Left forelimb (tissue), 1 donor: ENCODE data around the gene HOXD9.

Experiments used
- DNase-seq: peaks from one replicate; pipeline ENCODE4 v3.0.0-alpha.2; 2018; ENCODE audit warnings: low spot score

The HOXD9 gene

DNA sequence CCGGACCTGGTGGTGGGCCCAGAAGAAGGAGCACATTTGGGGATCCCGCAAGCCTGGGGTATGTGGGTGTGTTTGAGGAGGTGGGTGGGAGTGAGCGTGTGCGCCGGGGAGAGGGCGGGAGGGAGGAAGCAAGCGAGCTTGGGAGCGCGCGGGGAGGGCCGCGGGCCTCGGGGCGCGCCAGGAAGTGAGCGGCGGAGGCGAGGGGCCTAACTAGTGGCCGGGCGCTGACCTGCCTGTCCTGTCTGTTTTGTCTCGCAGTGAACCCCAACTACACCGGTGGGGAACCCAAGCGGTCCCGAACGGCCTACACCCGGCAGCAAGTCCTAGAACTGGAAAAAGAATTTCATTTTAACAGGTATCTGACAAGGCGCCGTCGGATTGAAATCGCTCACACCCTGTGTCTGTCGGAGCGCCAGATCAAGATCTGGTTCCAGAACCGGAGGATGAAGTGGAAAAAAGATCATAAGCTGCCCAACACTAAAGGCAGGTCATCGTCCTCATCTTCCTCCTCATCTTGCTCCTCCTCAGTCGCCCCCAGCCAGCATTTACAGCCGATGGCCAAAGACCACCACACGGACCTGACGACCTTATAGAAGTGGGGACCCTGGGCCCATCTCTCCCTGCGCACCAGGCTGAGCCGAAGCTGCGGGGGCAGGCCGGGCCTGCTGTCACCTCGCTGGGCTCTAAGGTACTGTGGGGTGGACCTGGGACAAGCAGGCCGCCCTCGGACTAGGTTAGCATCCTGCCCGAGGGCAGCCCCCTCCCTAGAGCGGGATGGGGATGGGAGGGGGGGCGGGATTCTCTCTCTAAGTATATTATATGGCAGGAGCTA is 30.0 kb downstream of the HOXD9 start:
- DNase-seq, result no peak

DNA sequence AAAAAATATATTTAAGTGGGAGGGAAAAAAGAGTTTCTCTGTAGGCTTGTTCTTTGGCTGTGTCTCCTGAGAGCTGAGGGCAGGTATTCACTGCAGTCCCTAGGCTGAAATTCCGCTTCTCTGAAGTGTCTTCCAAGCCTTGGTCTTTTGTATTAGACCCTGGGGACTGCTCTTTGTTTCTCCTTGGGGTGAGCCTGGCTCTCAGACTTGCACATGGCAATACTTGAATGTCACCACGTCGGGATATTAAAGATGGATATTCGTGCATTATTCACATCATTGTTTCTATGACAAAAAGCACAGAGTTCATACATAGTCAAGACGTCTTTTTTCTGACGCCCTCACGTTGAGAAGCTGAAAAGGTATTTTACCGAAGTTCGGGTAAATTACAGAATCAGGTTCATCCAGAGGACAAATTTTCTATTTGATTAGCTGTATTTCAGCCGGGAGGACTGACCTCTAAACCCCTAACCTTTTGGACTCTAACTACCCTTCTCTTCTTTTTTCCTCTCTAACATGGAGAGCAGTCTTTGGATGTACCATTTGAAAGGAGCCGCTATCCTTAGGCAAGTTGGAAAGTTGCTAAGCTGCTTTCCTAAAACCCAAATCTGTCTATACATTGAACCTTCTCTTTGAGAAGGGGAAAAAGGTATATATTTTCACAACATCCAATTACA is 32.2 kb downstream of the HOXD9 start:
- DNase-seq, result no peak

DNA sequence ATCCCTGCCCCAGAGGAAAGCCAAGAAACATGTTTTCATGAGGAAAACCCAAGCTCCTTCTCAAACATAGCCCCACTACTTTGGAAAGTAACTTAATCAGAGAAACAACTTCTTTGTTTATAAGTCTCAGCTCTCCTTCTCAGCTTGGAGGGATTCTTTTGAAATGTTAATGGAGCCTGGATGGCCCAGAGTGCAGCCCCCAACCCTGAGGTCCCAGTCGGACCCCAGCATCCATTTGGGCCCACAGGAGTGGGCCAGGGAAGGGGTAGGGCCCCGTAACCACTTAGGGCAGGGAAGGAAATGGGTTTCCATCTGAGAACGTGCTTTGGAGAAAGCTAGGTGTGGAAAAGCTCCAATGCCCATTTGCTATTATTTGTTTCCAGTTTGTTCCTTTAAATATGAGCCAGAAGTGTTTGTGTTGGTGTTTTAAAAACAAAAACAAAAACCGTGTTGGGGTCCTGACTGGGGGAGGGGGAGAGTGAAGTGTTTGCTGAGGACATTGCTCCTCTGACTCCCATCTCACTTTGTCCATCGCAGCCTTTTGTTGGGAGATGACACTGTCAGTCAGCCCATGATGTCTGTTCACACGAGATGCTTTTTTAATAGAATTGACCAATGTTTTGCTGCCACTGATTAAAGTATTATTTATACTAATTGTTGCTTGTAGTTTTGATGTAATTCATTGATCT is 33.0 kb downstream of the HOXD9 start:
- DNase-seq, result no peak

DNA sequence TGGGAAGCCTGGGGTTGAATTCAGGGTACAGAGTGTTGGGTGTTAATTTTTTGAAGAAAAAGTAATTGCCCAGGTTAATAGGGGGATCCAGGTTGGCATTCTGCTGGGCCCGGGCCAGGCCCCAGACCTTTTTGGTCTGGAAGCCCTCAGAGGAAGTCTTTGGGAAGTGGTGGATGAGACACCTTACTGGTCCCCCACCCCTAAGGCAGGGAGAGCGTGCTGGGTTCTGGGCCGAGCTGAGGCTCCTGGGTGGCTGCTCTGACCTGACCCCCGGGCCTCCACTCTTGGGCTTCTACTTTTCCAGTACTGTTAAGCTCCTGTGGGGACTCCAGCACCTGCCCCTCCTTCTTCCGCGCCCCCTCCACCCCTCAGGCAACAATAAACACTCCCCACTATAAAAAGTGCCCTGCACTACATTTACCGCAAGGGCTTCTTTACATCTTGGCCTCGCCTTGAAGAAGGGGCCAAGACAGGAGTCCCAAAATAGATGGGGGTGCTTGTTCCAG is 33.8 kb downstream of the HOXD9 start:
- no peak for DNase-seq

DNA sequence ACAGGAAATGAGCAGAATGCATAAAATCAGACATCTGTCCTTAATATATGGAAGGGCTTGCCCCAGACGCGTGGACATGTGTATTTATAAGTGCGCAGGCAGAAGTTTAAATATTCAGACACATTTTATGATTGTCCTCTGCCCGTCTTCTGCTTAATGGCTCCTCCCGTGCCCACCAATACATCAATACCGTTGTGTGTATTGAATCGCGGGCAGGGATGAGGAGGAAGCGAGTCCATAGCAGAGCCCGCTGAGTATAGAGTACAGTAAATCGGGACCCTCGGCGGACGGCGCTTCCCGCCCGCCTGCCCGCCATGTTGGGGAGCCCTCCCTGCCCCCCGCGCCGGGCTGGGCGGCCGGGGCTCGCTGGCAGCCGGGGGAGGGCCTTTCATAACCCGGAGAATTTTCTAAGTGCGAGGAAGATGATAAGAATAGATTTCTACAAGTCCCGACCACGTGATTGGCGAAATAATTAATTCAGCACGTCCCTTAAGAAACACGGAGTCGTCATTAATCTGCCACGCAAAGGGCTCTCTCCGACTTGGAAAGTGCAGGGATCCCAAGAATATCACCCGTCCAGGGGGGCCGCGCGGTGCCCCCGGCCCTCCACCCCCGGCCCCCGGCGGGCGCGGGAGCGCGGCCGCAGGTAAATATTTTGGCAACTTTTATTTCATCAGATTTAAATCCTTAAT is 34.4 kb downstream of the HOXD9 start, which contains the start of gene HOXD3:
TSS of gene HOXD3 (plus strand) at position 501 of the 692 bp plus-strand sequence. CDS start 11,808 bp downstream, outside the sequence.
- DNase-seq, result no peak

DNA sequence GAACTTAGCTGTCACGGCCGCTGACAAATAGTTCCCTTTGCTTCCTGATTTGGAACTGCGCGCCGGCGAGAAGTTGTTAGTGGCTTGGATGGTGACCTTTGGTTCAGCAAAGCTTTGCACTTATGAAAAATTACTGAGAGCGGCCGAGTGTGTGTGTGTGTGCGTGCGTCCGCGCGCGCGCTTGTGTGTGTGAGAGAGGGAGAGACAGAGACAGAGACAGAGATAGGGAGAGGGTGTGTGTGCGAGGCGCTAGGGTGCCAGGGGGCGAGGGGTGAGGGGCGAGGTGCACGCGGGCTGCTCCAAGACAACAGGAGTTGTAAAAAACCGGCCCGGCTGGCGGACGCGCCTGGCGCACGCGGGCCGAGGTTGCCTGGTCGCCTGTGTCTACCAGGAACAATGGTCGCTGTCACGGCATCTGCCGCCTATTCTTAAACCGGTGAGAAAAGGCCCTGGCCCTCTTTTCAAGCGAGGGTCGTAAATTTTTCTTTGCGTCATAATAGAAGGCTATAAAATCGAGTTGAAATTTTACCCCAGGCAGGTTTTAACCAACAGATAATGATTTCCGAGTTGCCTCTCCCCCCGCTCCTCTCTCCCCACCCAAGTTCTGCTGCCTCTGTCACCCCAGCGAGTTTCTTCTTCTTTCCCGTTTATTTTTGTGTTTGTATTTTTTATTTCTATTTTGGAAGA is 35.1 kb downstream of the HOXD9 start:
- DNase-seq, result no peak

DNA sequence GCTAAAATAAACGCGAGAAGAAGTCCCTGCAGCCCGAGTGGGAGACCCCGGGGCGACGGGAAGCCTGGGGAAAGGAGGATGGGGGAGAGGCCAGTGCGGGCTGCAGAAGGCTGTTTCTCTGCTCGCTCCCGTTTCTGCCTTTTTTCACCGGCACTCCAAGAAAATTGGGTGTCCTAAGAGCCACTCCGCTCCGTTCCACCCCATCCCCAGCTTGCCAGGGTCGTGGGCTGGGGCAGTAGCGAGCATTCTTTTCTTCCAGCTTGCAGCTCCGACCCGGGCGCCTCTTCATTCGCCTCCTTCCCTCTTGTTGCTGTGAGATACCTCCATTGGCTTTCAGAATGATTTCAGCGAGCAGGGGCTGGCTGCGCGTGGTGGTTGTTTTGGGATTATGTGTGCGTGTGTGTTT is 35.7 kb downstream of the HOXD9 start:
- no peak for DNase-seq

DNA sequence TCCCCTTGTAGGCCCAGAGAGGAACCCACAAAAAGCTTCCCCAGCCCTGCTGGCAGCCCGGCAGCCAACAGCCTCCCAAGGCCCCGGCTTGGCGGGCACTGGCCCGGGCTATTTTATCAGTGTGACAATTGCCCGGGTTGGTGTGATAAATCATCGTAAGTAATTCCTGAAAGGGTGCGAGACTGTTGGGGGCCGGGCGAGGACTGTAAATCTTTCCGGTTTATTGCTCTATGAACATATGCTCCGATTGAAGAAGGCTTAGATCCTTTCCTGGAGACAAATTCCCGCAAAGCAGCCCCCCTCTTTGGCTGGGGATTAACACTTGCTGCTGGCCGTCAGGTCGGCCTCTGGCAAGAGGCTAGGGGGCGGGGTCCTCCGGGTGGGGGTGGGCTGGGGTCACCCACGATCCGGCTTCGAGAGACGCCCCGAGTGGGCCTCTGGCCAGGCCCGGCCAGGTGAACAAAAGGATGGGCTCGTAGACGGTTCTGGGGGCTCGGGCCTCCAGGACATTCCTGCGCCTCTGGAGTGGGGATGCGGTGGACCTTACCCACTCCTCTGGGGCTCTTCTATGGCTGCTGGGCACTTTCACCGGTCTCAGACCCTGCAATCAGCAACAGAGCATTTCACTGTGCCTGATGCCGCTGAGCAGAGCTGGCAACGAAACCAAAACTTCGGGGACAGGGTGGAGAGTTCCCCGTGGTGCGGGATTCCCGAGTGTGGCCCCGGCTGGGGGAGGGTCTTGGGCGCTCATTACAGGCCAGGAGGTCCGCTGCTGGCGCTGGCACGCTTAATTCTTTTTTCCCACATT is 36.5 kb downstream of the HOXD9 start:
- no peak for DNase-seq

DNA sequence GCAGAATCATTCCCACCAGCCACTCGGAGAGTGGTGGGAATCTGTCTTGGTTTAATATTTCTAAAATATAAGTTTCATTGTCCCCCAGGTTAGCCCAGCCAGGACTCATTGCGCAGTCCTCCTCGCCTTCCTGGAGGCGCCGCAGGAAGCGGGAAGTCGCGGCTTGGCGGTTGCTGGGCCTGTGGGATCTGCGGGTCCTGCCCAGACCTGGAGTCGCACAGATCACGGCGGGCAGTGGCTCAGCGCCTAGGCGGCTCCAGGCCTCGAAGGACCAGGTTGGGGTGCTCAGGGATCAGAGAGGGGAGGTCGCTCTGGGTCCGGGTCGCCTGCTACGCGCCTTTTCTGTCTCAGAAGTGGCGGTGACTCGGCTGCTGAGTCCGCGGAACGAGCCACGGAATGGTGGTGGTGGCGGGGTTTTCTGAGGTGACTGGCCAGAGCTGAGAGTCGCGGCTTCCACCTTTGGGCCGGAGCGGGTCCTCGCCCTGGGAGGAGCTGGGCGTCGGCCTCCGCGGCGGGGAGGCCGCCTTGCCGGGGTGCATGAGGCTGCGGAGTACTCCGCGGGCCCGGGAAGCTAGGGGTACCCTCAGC is 37.2 kb downstream of the HOXD9 start:
- DNase-seq, result peak; percentile 68

DNA sequence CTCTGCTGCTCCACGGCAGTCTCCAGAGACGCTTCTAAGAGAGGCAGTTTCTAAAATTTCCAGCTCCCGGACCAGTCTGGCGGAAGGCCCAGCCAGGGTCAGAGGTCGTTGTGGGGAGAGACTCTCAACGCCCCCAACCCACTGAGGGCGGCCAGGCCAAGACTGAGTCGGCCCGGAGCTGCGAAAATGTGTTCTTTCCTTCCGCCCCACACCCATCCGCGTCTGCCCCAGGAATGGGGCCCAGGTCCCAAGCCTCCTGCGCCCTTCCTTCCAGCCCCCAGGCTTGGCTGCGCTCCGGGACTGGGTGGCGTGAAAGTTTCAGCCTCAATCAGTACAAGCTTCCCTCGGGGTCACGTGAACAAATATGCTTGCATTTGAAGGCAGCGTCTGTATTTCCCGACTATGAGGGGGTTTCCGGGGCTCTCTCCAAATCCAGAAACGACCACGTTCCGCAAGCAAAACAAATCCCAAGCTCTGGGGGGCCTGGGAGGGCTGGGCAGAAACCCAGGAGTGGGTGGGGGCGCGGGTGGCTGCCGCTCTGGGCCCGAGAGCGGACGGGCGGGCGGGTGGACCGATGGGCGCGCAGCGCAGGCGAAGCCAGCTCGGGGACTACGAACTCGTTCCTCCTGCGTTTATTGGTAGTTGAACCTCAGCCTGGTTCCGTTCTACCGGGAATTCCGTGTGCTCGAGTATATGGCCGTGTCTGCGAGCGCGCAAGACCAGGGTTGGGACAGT is 37.9 kb downstream of the HOXD9 start:
- no peak for DNase-seq

DNA sequence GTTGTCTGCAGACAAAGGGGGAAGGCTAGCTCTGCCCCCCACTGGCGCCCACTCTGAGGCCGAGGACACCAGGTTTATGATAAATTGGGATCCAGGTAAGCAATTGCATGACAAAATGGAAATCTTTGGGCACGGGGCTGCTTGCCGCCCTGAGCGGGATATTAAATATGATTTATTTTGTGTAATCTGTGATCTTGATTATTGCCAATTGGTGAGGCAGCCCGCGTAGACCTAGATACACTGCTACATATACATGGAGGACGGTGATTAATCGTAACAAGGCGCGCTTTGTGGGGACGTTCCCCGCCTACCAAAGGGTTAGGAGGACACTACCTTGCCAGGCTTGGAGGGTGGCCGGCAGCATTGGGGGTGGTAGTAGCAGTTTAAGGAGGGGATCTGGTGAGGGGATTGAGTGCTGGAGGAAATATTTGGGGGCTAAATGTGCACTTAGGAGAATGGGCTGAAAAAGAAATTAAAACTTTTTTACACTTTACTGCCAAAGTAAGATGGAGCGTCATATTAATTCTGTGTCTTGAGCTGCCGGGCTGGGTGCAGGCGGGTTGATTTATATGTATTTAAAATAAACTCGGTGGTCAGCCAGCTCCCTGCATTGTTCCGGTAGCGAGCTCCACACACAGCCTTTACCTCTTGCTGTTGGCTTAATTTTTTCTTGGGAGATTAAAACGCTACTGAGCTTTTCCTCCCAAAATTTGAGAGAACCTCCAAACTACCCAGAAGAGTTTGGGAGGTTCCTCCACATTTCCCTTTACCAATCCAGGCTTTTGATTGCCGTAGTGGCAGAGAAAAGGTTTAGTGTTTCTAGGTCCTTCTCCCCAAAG is 38.7 kb downstream of the HOXD9 start:
- no peak for DNase-seq

DNA sequence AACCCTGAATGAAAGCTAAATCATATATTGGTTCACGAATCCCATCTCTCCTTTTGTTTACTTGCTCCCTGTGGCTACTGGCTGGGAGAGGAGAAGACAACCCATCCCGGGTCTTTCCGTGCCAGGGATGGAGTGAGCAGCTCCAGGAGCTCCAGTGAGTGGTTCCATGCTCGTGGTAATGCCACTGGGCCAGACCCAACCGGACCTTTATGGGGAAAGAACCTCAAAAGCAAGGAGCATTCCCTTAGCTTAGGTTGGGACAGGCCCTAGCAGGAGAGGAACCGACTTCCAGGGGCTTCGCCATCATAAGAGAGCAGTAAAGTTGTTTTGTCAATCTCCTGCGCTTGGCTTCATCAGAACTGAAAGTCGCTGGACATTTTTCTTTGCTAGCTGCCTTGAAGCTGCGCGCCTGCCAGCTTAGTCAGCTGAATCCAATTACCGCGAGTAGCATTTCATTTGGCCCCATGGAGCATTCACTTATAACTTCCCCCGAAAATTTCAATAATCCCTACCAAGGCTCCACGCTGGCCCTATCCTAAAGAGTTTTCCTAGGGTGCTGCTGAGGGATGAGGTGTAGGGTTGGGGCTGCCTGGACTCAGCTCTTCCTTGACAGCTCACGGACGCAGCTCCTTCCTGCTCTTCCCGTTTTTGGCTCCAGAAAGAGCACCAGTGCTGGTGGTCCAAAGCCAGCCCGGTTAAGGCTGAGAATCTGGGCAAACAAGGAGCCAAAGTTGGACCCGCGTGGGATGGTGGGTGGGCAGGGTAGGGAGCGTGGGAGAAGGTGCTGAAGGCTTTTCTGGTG is 39.5 kb downstream of the HOXD9 start:
- DNase-seq, result no peak

DNA sequence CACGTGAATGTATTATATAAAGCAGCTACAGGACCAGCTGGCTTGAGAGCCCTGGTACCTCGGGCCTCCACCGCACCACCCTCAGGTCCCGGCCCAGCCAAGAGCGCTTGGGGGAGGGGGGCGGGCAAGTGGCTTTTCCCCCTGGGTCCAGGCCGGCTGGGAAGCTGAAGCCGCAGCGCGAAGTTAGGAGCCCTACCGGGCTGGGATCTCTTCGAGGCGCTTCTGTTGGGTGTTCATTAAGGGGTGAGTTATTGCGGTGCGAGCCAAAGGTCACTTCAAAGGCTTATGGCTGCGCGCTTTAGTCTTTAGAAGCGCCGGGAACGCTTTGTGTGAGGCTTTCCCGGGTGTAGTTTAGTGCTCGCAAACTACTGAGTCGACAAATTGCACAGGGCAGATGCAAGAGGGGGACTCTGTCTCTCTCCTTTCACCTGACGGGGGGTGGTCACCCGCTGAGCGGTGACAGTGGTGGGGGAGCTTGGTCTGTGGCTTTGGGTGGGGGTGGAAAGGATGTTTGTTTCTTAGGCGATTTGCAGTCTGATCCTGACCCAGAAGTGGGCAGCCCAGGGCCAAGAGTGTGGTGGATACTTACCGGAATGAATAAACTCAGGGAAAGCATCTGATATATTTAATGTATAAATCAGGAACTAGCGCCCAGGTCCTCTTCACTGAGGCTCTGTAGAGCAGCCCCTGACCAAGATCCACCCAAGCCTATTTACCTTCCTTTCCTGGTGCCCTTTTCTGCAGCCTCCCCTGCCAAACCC is 40.6 kb downstream of the HOXD9 start:
- DNase-seq, result no peak

DNA sequence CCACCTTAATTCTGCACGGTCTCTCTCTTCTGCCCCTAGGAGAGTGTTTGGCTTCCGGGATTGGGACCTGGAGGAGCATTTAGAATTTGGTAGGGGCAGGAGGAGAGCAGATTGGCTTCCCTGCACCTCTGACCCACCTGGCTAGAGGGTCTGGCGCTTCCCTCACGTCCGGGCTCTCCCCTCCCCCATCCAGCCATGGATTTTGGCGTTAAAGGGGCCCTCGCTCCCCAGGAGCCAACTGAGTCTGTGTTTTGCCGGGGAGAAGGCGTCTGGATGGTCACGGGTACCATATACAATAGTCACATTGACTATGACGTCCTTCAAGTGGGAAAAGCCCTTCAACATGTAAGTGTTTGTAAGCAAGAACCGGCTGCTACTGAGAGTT is 41.1 kb downstream of the HOXD9 start:
- DNase-seq, result no peak

DNA sequence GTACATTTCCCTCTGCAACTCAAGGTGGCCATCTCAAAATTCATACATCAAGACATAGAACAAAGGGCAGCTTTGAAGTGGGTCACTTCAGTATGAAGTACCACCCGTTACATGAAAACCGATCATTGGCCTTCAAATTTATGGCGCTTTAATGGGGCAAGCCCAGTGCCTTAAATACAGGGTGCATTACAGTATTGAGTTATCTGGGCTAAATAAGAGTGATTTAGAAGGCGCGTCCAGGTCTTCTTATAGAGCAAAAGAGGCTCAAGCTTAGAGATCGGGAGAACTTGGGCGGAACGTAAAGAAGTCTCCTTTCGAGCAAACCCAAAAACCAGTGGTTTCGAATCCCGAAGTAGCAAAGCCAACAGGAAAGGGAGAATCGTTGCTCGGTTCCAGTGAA is 41.7 kb downstream of the HOXD9 start:
- DNase-seq, result no peak

DNA sequence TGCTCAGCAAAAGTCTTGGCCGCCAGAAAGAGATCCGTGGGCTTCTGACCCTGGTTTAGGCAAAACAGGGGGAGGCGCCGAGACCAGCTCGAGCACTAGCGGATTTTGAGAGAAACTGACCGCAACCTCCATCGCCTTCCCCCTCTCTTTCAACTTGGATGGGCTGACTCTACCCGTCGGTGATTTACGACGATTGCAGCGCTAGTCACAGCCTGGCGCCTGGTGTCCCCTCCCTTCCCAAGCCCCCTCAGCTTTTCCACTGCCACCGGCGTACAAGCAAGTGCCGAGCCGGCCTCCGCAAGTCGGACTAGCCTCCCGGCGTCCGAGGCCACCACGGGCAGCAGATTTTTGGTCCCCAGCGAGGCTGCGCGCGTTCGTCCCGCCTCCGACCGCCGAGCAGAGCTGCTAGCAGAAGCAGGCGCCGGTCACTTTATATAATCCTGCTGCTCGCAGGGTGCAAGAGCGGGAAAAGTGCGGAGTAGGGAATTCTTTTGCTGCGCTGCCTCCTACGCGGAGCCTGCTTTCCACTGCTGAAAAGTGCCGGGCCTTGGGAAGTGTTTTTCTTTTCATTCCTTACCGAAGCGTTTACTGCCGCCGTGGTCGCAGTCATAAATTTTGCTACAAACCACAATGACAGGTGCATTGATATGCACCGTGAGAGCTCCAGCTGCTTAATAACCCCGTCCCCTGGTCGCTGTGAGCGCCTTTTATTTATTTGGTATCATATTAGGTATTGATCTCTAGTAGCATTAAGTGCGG is 42.3 kb downstream of the HOXD9 start:
- DNase-seq, result no peak
